HepG2 (cell line): ENCODE data around the gene ADGRD1. TPM values are rescaled to one million over a fixed set of nuclear protein-coding genes. Genes with fewer than 3 reads are reported as not detected.

ENCODE experiments used
- KDM5A ChIP-seq: fragments of 200-600 bp; sonication (generic); IDR thresholded peaks from 2 replicates; pipeline ENCODE4 v1.7.0; 2018; ENCODE audit warnings: antibody characterized with exemption, mild to moderate bottlenecking, low read length, borderline replicate concordance
- NFE2 ChIP-seq: sonication (generic); formaldehyde crosslinking; IDR thresholded peaks from 2 replicates; pipeline ENCODE4 v1.4.0; 2020; ENCODE audit warnings: missing genetic modification reagents
- SIN3A ChIP-seq: IDR thresholded peaks from 2 replicates; pipeline ENCODE4 v1.6.1; 2011; ENCODE audit warnings: low read depth, mild to moderate bottlenecking, control low read depth, low read length, borderline replicate concordance
- ZFP36 ChIP-seq: fragments of 150-350 bp; IDR thresholded peaks from 2 replicates; pipeline ENCODE4 v1.6.1; 2018; ENCODE audit warnings: borderline replicate concordance, low read length, low read depth; ENCODE audit not compliant: partially characterized antibody
- ZNF234 ChIP-seq: sonication (generic); formaldehyde crosslinking; conservative IDR thresholded peaks from 2 replicates; pipeline ENCODE4 v1.5.1; 2020; ENCODE audit warnings: mild to moderate bottlenecking, missing genetic modification reagents
- ZNF317 ChIP-seq: sonication (generic); formaldehyde crosslinking; IDR thresholded peaks from 2 replicates; pipeline ENCODE4 v1.5.0; 2020; ENCODE audit warnings: mild to moderate bottlenecking, missing genetic modification reagents
- ZNF556 ChIP-seq: sonication (generic); formaldehyde crosslinking; IDR thresholded peaks from 2 replicates; pipeline ENCODE4 v1.4.0; 2020; ENCODE audit warnings: mild to moderate bottlenecking, missing genetic modification reagents, borderline replicate concordance
- polyA plus RNA-seq, 8 experiments: library from polyadenylated mRNA; depleted of rRNA in 3 of 8; stranded (reverse) in 7 of 8; unstranded in 1 of 8; fragments of >200 nt; fragmentation: Illumina TruSeq in 4 of 8; extraction: Trizol in 4 of 8; gene quantifications; 2 replicates each; pipeline versions ENCODE4 v1.2.1 to v1.2.3, GENCODE V29; 2011 to 2016; ENCODE audit warnings: low read depth in 4 of 8, missing spikeins in 1 of 8, mixed read lengths in 1 of 8; ENCODE audit not compliant: insufficient read depth in 1 of 8
- total RNA-seq, 5 experiments: library from RNA; depleted of rRNA; stranded (reverse); fragments of >200 nt; fragmentation: Illumina TruSeq; extraction: Trizol; gene quantifications; 2 replicates each; pipeline ENCODE4 v1.2.3, GENCODE V29; 2016; ENCODE audit warnings: low read depth in 1 of 5
- TF ChIP-seq, protein P1 (sequence below): sonication (generic); formaldehyde crosslinking; IDR thresholded peaks from 2 replicates; pipeline ENCODE4 v1.5.0; 2020; ENCODE audit warnings: mild to moderate bottlenecking, missing genetic modification reagents, borderline replicate concordance
- TF ChIP-seq, protein P2 (sequence below): sonication (generic); formaldehyde crosslinking; IDR thresholded peaks from 2 replicates; pipeline ENCODE4 v1.8.0; 2022; ENCODE audit warnings: mild to moderate bottlenecking, missing genetic modification reagents, moderate library complexity
- TF ChIP-seq, protein P3 (sequence below): IDR thresholded peaks from 2 replicates; pipeline ENCODE4 v1.6.1; 2016; ENCODE audit warnings: low read depth, control low read depth
- TF ChIP-seq, protein P4 (sequence below): sonication (generic); formaldehyde crosslinking; IDR thresholded peaks from 2 replicates; pipeline ENCODE4 v1.8.0; 2022; ENCODE audit warnings: mild to moderate bottlenecking, missing genetic modification reagents, borderline replicate concordance
- TF ChIP-seq, protein P5 (sequence below): sonication (generic); formaldehyde crosslinking; IDR thresholded peaks from 2 replicates; pipeline ENCODE4 v1.8.1; 2022; ENCODE audit warnings: low read depth, mild to moderate bottlenecking, missing genetic modification reagents

Gene ADGRD1
- total and polyA plus RNA-seq, 2 of the 13 experiments (the other 11 are each of a cell fraction or from before 2014, with no cell fraction given) = 0.46 to 12.4 TPM

DNA sequence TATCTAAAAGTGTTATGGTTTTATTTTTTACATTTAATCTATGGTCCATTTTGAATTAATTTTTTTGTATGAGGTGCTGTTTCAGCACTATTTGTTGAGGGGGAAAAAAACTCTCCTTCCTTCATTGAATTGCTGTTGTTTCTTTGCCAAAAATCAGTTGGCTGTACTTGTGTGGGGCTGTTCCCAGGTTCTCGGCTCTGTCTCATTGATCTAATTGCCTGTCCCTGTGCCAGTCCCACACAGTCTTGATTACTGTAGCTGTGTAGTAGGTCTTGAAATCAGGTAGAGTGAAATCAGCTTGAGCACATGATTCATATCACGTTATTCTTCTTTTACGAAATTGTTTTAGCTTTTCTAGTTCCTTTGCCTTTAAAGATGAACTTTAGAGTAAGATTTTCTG is 109.7 kb downstream of the ADGRD1 start (continued):
- TF ChIP-seq, protein P1, sequence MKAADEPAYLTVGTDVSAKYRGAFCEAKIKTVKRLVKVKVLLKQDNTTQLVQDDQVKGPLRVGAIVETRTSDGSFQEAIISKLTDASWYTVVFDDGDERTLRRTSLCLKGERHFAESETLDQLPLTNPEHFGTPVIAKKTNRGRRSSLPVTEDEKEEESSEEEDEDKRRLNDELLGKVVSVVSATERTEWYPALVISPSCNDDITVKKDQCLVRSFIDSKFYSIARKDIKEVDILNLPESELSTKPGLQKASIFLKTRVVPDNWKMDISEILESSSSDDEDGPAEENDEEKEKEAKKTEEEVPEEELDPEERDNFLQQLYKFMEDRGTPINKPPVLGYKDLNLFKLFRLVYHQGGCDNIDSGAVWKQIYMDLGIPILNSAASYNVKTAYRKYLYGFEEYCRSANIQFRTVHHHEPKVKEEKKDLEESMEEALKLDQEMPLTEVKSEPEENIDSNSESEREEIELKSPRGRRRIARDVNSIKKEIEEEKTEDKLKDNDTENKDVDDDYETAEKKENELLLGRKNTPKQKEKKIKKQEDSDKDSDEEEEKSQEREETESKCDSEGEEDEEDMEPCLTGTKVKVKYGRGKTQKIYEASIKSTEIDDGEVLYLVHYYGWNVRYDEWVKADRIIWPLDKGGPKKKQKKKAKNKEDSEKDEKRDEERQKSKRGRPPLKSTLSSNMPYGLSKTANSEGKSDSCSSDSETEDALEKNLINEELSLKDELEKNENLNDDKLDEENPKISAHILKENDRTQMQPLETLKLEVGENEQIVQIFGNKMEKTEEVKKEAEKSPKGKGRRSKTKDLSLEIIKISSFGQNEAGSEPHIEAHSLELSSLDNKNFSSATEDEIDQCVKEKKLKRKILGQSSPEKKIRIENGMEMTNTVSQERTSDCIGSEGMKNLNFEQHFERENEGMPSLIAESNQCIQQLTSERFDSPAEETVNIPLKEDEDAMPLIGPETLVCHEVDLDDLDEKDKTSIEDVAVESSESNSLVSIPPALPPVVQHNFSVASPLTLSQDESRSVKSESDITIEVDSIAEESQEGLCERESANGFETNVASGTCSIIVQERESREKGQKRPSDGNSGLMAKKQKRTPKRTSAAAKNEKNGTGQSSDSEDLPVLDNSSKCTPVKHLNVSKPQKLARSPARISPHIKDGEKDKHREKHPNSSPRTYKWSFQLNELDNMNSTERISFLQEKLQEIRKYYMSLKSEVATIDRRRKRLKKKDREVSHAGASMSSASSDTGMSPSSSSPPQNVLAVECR (CRISPR knock-in tag) = no peak
- TF ChIP-seq ZNF556 (no peak), NFE2 (CRISPR knock-in tag) (no peak), KDM5A (no peak), ZNF234 (CRISPR knock-in tag) (no peak), ZFP36 (no peak), SIN3A (no peak), ZNF317 (CRISPR knock-in tag) (no peak)
- TF ChIP-seq, protein P2, sequence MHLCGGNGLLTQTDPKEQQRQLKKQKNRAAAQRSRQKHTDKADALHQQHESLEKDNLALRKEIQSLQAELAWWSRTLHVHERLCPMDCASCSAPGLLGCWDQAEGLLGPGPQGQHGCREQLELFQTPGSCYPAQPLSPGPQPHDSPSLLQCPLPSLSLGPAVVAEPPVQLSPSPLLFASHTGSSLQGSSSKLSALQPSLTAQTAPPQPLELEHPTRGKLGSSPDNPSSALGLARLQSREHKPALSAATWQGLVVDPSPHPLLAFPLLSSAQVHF = no peak
- TF ChIP-seq, protein P3, sequence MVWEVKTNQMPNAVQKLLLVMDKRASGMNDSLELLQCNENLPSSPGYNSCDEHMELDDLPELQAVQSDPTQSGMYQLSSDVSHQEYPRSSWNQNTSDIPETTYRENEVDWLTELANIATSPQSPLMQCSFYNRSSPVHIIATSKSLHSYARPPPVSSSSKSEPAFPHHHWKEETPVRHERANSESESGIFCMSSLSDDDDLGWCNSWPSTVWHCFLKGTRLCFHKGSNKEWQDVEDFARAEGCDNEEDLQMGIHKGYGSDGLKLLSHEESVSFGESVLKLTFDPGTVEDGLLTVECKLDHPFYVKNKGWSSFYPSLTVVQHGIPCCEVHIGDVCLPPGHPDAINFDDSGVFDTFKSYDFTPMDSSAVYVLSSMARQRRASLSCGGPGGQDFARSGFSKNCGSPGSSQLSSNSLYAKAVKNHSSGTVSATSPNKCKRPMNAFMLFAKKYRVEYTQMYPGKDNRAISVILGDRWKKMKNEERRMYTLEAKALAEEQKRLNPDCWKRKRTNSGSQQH (CRISPR knock-in tag) = no peak
- TF ChIP-seq, protein P4, sequence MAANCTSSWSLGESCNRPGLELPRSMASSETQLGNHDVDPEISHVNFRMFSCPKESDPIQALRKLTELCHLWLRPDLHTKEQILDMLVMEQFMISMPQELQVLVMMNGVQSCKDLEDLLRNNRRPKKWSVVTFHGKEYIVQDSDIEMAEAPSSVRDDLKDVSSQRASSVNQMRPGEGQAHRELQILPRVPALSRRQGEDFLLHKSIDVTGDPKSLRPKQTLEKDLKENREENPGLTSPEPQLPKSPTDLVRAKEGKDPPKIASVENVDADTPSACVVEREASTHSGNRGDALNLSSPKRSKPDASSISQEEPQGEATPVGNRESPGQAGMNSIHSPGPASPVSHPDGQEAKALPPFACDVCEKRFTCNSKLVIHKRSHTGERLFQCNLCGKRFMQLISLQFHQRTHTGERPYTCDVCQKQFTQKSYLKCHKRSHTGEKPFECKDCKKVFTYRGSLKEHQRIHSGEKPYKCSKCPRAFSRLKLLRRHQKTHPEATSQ (CRISPR knock-in tag) = no peak
- TF ChIP-seq, protein P5, sequence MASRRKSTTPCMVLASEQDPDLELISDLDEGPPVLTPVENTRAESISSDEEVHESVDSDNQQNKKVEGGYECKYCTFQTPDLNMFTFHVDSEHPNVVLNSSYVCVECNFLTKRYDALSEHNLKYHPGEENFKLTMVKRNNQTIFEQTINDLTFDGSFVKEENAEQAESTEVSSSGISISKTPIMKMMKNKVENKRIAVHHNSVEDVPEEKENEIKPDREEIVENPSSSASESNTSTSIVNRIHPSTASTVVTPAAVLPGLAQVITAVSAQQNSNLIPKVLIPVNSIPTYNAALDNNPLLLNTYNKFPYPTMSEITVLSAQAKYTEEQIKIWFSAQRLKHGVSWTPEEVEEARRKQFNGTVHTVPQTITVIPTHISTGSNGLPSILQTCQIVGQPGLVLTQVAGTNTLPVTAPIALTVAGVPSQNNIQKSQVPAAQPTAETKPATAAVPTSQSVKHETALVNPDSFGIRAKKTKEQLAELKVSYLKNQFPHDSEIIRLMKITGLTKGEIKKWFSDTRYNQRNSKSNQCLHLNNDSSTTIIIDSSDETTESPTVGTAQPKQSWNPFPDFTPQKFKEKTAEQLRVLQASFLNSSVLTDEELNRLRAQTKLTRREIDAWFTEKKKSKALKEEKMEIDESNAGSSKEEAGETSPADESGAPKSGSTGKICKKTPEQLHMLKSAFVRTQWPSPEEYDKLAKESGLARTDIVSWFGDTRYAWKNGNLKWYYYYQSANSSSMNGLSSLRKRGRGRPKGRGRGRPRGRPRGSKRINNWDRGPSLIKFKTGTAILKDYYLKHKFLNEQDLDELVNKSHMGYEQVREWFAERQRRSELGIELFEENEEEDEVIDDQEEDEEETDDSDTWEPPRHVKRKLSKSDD = no peak
